ENCODE data around the gene SARM1. TPM values are rescaled to one million over a fixed set of nuclear protein-coding genes. Genes with fewer than 3 reads are reported as not detected.

The SARM1 gene
- total RNA-seq, 1 experiment from 2014 or later = 7.3 TPM

DNA sequence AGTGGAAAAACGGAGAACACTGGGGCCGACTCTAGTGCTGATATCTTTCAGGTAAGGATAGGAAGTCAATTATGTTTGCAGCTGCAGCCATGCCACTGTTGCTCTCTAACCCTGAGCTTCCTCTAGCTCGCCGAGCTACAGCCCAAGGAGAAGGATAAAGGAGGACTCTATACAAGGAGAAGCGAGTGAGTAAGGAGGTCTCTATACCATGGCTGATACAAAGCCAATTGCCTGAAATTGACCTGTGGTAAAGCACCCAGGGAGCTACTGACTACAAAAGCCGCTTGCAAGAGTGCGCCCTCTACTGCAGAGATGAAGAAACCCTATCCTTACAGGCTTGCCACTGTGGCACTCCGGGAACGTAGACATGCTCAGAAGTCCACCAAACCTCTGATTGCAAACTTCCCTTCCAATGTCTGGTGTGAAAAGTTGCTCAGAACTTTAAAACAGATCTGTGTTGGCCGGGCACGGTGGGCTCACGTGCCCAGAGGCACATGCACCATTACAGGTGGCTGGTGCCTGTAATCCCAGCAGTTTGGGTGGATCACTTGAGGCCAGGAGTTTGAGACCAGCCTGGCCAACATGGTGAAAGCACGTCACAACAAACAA is 45.3 kb downstream of the SARM1 start:
- no peaks in the 10 kb centered on the region for H3K9me3 ChIP-seq (ENCODE audit: insufficient read depth, low read depth)
- H3K4me2 ChIP-seq = no peak overlapping the region
- intact Hi-C loops (cut with micrococcal nuclease; ENCODE audit: unreplicated experiment) = loop anchor here (5.0 kb wide), 1 partner anchor 610 kb away; no protein-coding TSS in a partner anchor

DNA sequence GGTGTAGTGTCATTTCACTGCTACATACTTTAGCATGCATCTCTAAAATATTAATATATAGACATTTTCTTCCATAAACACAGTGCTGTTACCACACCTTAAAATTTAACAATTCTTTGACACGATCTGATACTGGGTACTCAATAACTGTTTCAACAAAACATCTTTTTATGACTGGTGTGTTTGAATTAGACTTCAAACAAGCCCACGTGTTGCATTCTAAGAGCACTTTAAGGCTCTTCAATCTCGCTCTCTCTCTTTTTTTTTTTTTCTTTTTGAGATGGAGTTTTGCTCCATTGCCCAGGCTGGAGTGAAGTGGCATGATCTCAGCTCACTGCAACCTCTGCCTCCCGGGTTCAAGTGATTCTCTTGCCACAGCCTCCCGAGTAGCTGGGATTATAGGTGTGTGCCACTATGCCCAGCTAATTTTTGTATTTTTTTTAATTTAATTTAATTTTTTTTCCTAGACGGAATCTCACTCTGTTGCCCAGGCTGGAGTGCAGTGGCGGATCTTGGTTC is 50.4 kb downstream of the SARM1 start:
- Histone ChIP-seq H3K4me1 (replicated peaks; ENCODE audit: insufficient read depth) (no peaks in the 10 kb centered on the region), H2AFZ (no peak overlapping the region), H4K20me1 (ENCODE audit: insufficient read depth) (no peaks in the 10 kb centered on the region), H3K9me3 (ENCODE audit: insufficient read depth, low read depth) (no peaks in the 10 kb centered on the region), H3K36me3 (ENCODE audit: low read depth) (no peaks in the 10 kb centered on the region), H3K27me3 (ENCODE audit: insufficient read depth, low read depth) (no peaks in the 10 kb centered on the region), H3K9me2 (ENCODE audit: insufficient read depth) (no peaks in the 10 kb centered on the region), H3K4me3 (no peak overlapping the region), H3K4me2 (no peak overlapping the region), H3K79me2 (ENCODE audit: low read depth) (no peaks in the 10 kb centered on the region), H3F3A (ENCODE audit: insufficient read depth, low read depth) (no peaks in the 10 kb centered on the region), H3K27ac (no peak overlapping the region)
- DNase-seq = no peak
- POLR2A ChIA-PET (ENCODE audit: unreplicated experiment) = no interaction called here
- CTCF ChIA-PET = no interaction called here
- BruUV-seq (replicated peaks) = no TSS peak
- intact Hi-C loops (cut with micrococcal nuclease; ENCODE audit: unreplicated experiment) = no loop called here
- no peak for TF ChIP-seq EZH2 (IDR thresholded peaks at IDR 0.05; ENCODE audit: low read depth)
- TF ChIP-seq, protein P1, sequence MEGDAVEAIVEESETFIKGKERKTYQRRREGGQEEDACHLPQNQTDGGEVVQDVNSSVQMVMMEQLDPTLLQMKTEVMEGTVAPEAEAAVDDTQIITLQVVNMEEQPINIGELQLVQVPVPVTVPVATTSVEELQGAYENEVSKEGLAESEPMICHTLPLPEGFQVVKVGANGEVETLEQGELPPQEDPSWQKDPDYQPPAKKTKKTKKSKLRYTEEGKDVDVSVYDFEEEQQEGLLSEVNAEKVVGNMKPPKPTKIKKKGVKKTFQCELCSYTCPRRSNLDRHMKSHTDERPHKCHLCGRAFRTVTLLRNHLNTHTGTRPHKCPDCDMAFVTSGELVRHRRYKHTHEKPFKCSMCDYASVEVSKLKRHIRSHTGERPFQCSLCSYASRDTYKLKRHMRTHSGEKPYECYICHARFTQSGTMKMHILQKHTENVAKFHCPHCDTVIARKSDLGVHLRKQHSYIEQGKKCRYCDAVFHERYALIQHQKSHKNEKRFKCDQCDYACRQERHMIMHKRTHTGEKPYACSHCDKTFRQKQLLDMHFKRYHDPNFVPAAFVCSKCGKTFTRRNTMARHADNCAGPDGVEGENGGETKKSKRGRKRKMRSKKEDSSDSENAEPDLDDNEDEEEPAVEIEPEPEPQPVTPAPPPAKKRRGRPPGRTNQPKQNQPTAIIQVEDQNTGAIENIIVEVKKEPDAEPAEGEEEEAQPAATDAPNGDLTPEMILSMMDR (conservative IDR thresholded peaks at IDR 0.05) = no peak

More for the DNA sequence above, 45.3 kb downstream of the SARM1 start:
- H3K4me1 ChIP-seq (replicated peaks; ENCODE audit: insufficient read depth) = no peaks in the 10 kb centered on the region
- no peak overlapping the region for H2AFZ ChIP-seq
- DNase-seq = peak; percentile 44 to 55
- no peaks in the 10 kb centered on the region for H3K27me3 ChIP-seq (ENCODE audit: insufficient read depth, low read depth)
- no peaks in the 10 kb centered on the region for H3K9me2 ChIP-seq (ENCODE audit: insufficient read depth)
- no TSS peak for BruUV-seq (replicated peaks)
- ChIA-PET CTCF (interaction anchor here (0.6 to 1.6 kb wide), 6 partner anchors 10 to 611 kb away, joined by 3 to 15 read pairs (median 4); partner anchors contain the start of gene TNFAIP1), POLR2A (ENCODE audit: unreplicated experiment) (interaction anchor here (0.5 to 0.6 kb wide), 4 partner anchors 43 to 71 kb away, joined by 3 to 39 read pairs (median 4); partner anchors contain the start of gene POLDIP2)
- H3K79me2 ChIP-seq (ENCODE audit: low read depth) = no peaks in the 10 kb centered on the region
- H3K36me3 ChIP-seq (ENCODE audit: low read depth) = no peaks in the 10 kb centered on the region
- no peak overlapping the region for H3K27ac ChIP-seq
- TF ChIP-seq, protein P1 (conservative IDR thresholded peaks at IDR 0.05) = peak; percentile 77
- no peak for TF ChIP-seq EZH2 (IDR thresholded peaks at IDR 0.05; ENCODE audit: low read depth)
- no peaks in the 10 kb centered on the region for H4K20me1 ChIP-seq (ENCODE audit: insufficient read depth)
- H3F3A ChIP-seq (ENCODE audit: insufficient read depth, low read depth) = no peaks in the 10 kb centered on the region
- no peak overlapping the region for H3K4me3 ChIP-seq

DNA sequence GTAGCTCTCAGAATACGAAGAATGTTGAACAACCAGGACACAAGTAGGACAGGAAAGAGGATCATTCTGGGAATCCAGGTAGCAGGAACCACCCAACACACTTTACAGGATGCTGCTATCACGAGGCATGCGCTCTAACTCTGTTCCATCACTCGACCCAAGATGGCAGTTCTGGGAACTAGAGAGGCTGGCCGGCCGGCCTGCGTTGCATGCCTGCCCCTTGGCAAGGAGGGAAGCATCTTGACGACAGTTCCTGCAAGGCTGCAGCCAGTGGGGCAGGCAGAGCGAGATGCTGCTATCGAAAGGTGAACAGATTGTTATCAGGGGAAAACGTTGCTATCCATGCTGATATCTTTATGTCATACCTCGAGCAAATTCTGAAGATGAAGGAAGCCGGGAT is 53.7 kb downstream of the SARM1 start:
- TF ChIP-seq, protein P1 (conservative IDR thresholded peaks at IDR 0.05) = no peak
- no peak for TF ChIP-seq EZH2 (IDR thresholded peaks at IDR 0.05; ENCODE audit: low read depth)
- Histone ChIP-seq H3K9me2 (ENCODE audit: insufficient read depth) (no peaks in the 10 kb centered on the region), H3K4me1 (replicated peaks; ENCODE audit: insufficient read depth) (no peaks in the 10 kb centered on the region), H3F3A (ENCODE audit: insufficient read depth, low read depth) (no peaks in the 10 kb centered on the region), H3K4me2 (no peak overlapping the region), H3K36me3 (ENCODE audit: low read depth) (no peaks in the 10 kb centered on the region), H3K27me3 (ENCODE audit: insufficient read depth, low read depth) (no peaks in the 10 kb centered on the region), H4K20me1 (ENCODE audit: insufficient read depth) (no peaks in the 10 kb centered on the region), H3K9me3 (ENCODE audit: insufficient read depth, low read depth) (no peaks in the 10 kb centered on the region), H3K4me3 (no peak overlapping the region), H3K27ac (no peak overlapping the region), H3K79me2 (ENCODE audit: low read depth) (no peaks in the 10 kb centered on the region), H2AFZ (no peak overlapping the region)
- ChIA-PET CTCF (interaction anchor here (0.6 to 0.7 kb wide), 2 partner anchors 391 to 541 kb away, joined by 4 read pairs; no protein-coding TSS in a partner anchor), POLR2A (ENCODE audit: unreplicated experiment) (no interaction called here)
- no TSS peak for BruUV-seq (replicated peaks)
- no peak for DNase-seq
- intact Hi-C loops (cut with micrococcal nuclease; ENCODE audit: unreplicated experiment) = no loop called here

Measured in PC-9 (cell line).